Measurements from ENCODE around the gene ZNF227. TPM values are rescaled to one million over a fixed set of nuclear protein-coding genes. Genes with fewer than 3 reads are reported as not detected.

The ZNF227 gene
- polyA plus RNA-seq, 1 donor from 2014 or later = 25.5 TPM

DNA sequence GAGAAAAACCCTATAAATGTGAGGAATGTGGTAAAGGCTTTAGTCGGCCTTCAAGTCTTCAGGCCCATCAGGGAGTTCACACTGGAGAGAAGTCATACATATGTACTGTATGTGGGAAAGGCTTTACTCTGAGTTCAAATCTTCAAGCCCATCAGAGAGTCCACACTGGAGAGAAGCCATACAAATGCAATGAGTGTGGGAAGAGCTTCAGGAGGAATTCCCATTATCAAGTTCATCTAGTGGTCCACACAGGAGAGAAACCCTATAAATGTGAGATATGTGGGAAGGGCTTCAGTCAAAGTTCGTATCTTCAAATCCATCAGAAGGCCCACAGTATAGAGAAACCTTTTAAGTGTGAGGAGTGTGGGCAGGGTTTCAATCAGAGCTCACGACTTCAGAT lies 35.7 kb upstream of the ZNF227 start:
- Histone ChIP-seq H3K4me2 (ENCODE audit: low read length) (no peak overlapping the region), H2AFZ (ENCODE audit: low read depth, low read length) (no peak overlapping the region), H3K27me3 (ENCODE audit: insufficient read depth, low read depth, low read length) (no peaks in the 10 kb centered on the region), H3K9me3 (ENCODE audit: low read length) (no peaks in the 10 kb centered on the region), H3F3A (ENCODE audit: insufficient read depth, low read length, poor library complexity, severe bottlenecking) (no peaks in the 10 kb centered on the region), H3K79me2 (replicated peaks; ENCODE audit: insufficient read depth, low read length) (no peaks in the 10 kb centered on the region), H3K27ac (ENCODE audit: low read length) (no peak overlapping the region), H3K4me3 (ENCODE audit: low read length) (no peak overlapping the region), H4K20me1 (ENCODE audit: insufficient read depth) (no peaks in the 10 kb centered on the region), H3K9me2 (ENCODE audit: insufficient read depth, low read length) (no peaks in the 10 kb centered on the region), H3K9ac (ENCODE audit: low read length) (no peak overlapping the region), H3K36me3 (ENCODE audit: insufficient read depth, low read length) (peaks cover 43% of the 10 kb centered on the region)
- no peak for TF ChIP-seq RAD21 (conservative IDR thresholded peaks at IDR 0.05)
- TF ChIP-seq, protein P1, sequence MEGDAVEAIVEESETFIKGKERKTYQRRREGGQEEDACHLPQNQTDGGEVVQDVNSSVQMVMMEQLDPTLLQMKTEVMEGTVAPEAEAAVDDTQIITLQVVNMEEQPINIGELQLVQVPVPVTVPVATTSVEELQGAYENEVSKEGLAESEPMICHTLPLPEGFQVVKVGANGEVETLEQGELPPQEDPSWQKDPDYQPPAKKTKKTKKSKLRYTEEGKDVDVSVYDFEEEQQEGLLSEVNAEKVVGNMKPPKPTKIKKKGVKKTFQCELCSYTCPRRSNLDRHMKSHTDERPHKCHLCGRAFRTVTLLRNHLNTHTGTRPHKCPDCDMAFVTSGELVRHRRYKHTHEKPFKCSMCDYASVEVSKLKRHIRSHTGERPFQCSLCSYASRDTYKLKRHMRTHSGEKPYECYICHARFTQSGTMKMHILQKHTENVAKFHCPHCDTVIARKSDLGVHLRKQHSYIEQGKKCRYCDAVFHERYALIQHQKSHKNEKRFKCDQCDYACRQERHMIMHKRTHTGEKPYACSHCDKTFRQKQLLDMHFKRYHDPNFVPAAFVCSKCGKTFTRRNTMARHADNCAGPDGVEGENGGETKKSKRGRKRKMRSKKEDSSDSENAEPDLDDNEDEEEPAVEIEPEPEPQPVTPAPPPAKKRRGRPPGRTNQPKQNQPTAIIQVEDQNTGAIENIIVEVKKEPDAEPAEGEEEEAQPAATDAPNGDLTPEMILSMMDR (IDR thresholded peaks at IDR 0.05; ENCODE audit: poor library complexity, severe bottlenecking) = no peak
- no peak for TF ChIP-seq SMC3 (conservative IDR thresholded peaks at IDR 0.05; ENCODE audit: poor library complexity)
- no peak for TF ChIP-seq MXI1 (conservative IDR thresholded peaks at IDR 0.05; ENCODE audit: poor library complexity, severe bottlenecking)
- no peak for TF ChIP-seq TAF1 (IDR thresholded peaks at IDR 0.05; ENCODE audit: low read depth)
- no peak for TF ChIP-seq POLR2AphosphoS5 (IDR thresholded peaks at IDR 0.05)
- no peak for TF ChIP-seq EZH2 (IDR thresholded peaks at IDR 0.05; ENCODE audit: borderline replicate concordance, insufficient read depth, low read length, poor library complexity, severe bottlenecking)

DNA sequence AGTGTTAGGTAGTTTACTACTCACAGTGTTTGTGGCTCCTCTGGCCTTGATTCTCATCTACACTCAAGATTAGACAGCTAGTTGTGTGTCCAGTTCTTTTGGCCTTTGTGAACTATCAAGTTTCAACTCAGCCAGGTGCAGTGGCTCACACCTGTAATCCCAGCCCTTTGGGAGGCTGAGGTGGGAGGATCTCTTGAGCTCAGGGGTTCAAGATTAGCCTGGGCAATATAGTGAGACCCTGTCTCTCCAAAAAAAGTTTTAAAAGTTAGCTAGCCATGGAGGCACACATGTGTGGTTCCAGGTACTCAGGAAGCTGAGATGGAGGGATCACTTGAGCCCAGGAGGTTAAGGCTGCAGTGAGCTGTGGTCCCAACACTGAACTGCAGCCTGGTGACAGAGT lies 31.4 kb upstream of the ZNF227 start:
- no peak overlapping the region for H3K4me3 ChIP-seq (ENCODE audit: low read length)
- no peaks in the 10 kb centered on the region for H4K20me1 ChIP-seq (ENCODE audit: insufficient read depth)
- no peak for TF ChIP-seq POLR2AphosphoS5 (IDR thresholded peaks at IDR 0.05)
- TF ChIP-seq EZH2 (IDR thresholded peaks at IDR 0.05; ENCODE audit: borderline replicate concordance, insufficient read depth, low read length, poor library complexity, severe bottlenecking) = no peak
- no peak overlapping the region for H3K27ac ChIP-seq (ENCODE audit: low read length)
- H3K9me2 ChIP-seq (ENCODE audit: insufficient read depth, low read length) = no peaks in the 10 kb centered on the region
- no peak overlapping the region for H3K4me2 ChIP-seq (ENCODE audit: low read length)
- H3K9ac ChIP-seq (ENCODE audit: low read length) = no peak overlapping the region
- H3F3A ChIP-seq (ENCODE audit: insufficient read depth, low read length, poor library complexity, severe bottlenecking) = no peaks in the 10 kb centered on the region
- no peaks in the 10 kb centered on the region for H3K27me3 ChIP-seq (ENCODE audit: insufficient read depth, low read depth, low read length)
- no peaks in the 10 kb centered on the region for H3K79me2 ChIP-seq (replicated peaks; ENCODE audit: insufficient read depth, low read length)
- H3K9me3 ChIP-seq (ENCODE audit: low read length) = no peaks in the 10 kb centered on the region
- H3K36me3 ChIP-seq (ENCODE audit: insufficient read depth, low read length) = peaks cover 11% of the 10 kb centered on the region
- H2AFZ ChIP-seq (ENCODE audit: low read depth, low read length) = no peak overlapping the region

DNA sequence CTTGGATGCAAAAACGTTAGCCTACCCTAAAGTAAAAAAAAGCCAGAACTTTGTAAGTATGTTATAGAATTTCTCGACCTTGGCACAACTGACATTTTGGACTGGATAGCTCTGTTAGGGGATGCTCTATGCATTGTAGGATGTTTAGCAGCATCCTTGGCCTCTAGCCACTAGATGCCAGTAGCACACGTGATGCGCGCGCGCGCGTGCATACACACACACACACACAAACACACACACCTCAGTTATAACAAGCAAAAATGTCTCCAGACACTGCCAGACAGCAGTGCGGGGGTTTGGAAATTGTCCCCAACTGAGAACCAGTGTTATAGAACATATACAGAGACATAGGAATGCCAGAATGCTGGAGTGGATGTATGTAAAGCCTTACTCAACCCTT lies 30.2 kb upstream of the ZNF227 start:
- H2AFZ ChIP-seq (ENCODE audit: low read depth, low read length) = no peak overlapping the region
- no peaks in the 10 kb centered on the region for H3K9me3 ChIP-seq (ENCODE audit: low read length)
- no peak overlapping the region for H3K9ac ChIP-seq (ENCODE audit: low read length)
- peaks cover 5% of the 10 kb centered on the region for H3K36me3 ChIP-seq (ENCODE audit: insufficient read depth, low read length)
- H3K79me2 ChIP-seq (replicated peaks; ENCODE audit: insufficient read depth, low read length) = no peaks in the 10 kb centered on the region
- H3K4me3 ChIP-seq (ENCODE audit: low read length) = no peak overlapping the region
- H3K9me2 ChIP-seq (ENCODE audit: insufficient read depth, low read length) = no peaks in the 10 kb centered on the region
- H4K20me1 ChIP-seq (ENCODE audit: insufficient read depth) = no peaks in the 10 kb centered on the region
- H3K27me3 ChIP-seq (ENCODE audit: insufficient read depth, low read depth, low read length) = no peaks in the 10 kb centered on the region
- no peaks in the 10 kb centered on the region for H3F3A ChIP-seq (ENCODE audit: insufficient read depth, low read length, poor library complexity, severe bottlenecking)
- no peak overlapping the region for H3K27ac ChIP-seq (ENCODE audit: low read length)
- no peak for TF ChIP-seq SMC3 (conservative IDR thresholded peaks at IDR 0.05; ENCODE audit: poor library complexity)
- no peak for TF ChIP-seq TAF1 (IDR thresholded peaks at IDR 0.05; ENCODE audit: low read depth)
- TF ChIP-seq, protein P2, sequence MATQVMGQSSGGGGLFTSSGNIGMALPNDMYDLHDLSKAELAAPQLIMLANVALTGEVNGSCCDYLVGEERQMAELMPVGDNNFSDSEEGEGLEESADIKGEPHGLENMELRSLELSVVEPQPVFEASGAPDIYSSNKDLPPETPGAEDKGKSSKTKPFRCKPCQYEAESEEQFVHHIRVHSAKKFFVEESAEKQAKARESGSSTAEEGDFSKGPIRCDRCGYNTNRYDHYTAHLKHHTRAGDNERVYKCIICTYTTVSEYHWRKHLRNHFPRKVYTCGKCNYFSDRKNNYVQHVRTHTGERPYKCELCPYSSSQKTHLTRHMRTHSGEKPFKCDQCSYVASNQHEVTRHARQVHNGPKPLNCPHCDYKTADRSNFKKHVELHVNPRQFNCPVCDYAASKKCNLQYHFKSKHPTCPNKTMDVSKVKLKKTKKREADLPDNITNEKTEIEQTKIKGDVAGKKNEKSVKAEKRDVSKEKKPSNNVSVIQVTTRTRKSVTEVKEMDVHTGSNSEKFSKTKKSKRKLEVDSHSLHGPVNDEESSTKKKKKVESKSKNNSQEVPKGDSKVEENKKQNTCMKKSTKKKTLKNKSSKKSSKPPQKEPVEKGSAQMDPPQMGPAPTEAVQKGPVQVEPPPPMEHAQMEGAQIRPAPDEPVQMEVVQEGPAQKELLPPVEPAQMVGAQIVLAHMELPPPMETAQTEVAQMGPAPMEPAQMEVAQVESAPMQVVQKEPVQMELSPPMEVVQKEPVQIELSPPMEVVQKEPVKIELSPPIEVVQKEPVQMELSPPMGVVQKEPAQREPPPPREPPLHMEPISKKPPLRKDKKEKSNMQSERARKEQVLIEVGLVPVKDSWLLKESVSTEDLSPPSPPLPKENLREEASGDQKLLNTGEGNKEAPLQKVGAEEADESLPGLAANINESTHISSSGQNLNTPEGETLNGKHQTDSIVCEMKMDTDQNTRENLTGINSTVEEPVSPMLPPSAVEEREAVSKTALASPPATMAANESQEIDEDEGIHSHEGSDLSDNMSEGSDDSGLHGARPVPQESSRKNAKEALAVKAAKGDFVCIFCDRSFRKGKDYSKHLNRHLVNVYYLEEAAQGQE (IDR thresholded peaks at IDR 0.05; ENCODE audit: borderline replicate concordance) = no peak
- TF ChIP-seq EZH2 (IDR thresholded peaks at IDR 0.05; ENCODE audit: borderline replicate concordance, insufficient read depth, low read length, poor library complexity, severe bottlenecking) = no peak
- no peak for TF ChIP-seq MXI1 (conservative IDR thresholded peaks at IDR 0.05; ENCODE audit: poor library complexity, severe bottlenecking)
- TF ChIP-seq EP300 (conservative IDR thresholded peaks at IDR 0.05; ENCODE audit: poor library complexity, severe bottlenecking) = no peak
- no peak for TF ChIP-seq POLR2AphosphoS5 (IDR thresholded peaks at IDR 0.05)
- TF ChIP-seq, protein P1 (IDR thresholded peaks at IDR 0.05; ENCODE audit: poor library complexity, severe bottlenecking) = no peak
- TF ChIP-seq RAD21 (conservative IDR thresholded peaks at IDR 0.05) = no peak
- H3K4me2 ChIP-seq (ENCODE audit: low read length) = no peak overlapping the region
